BLaER1 (cell line): ENCODE data around the gene FOXR1.

Experiments used
- H3K27ac ChIP-seq: shearing (Covaris generic); formaldehyde crosslinking; 2 replicates; pipeline ENCODE4 v1.8.1; 2022
- H3K27me3 ChIP-seq: shearing (Covaris generic); formaldehyde crosslinking; 2 replicates; pipeline ENCODE4 v1.8.1; 2022
- H3K36me3 ChIP-seq: shearing (Covaris generic); formaldehyde crosslinking; 2 replicates; pipeline ENCODE4 v1.8.1; 2022
- H3K4me1 ChIP-seq: shearing (Covaris generic); formaldehyde crosslinking; 2 replicates; pipeline ENCODE4 v1.8.1; 2022
- H3K4me2 ChIP-seq: shearing (Covaris generic); formaldehyde crosslinking; 2 replicates; pipeline ENCODE4 v1.8.1; 2022
- H3K4me3 ChIP-seq: shearing (Covaris generic); formaldehyde crosslinking; 2 replicates; pipeline ENCODE4 v1.8.1; 2022
- H3K9ac ChIP-seq: shearing (Covaris generic); formaldehyde crosslinking; 2 replicates; pipeline ENCODE4 v1.8.1; 2022
- H3K9me3 ChIP-seq: shearing (Covaris generic); formaldehyde crosslinking; 2 replicates; pipeline ENCODE4 v1.8.1; 2022
- H4K20me1 ChIP-seq: shearing (Covaris generic); formaldehyde crosslinking; 2 replicates; pipeline ENCODE4 v1.8.1; 2022
- Cebpa-rat ChIP-seq: shearing (Covaris generic); IDR thresholded peaks from 2 replicates; pipeline ENCODE4 v1.8.1; 2022

The FOXR1 gene

DNA sequence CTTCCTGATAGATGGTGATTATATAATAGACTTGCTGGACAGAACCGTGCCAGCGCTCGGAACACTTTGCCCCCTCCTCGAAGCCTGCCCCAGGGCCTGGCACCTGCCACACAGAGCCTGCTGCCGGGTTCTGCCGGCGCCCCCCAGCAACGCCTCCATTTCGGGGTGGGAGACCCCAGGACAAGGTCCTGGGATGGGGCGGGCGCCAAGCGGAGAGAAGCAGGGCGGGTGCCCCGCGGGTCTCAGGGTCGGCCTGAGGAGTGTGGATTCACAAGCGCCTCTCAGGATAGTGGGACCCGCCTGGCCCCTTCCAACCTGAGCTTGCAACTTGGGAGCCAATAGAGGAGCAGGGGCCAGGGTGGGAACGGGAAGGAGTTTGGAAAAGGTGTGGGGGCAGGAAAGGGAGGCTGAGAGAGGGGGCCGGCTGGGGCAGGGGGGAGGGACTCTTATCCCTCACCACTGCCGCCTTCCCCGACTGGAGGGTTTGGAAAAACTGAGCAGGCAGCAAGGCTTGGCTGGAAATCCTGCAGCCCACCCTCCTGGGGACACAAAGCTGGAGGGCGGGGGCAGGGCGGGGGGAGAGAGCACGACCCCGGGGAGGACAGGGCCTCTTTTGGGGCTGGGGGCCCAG, 42.6 kb upstream of the FOXR1 start:
- H3K9ac ChIP-seq = peak overlapping the region; percentile 79
- H3K4me3 ChIP-seq = peak overlapping the region; percentile 84
- TF ChIP-seq Cebpa-rat = no peak
- peaks cover 59% of the 10 kb centered on the region for H3K4me1 ChIP-seq
- H4K20me1 ChIP-seq = peaks cover 13% of the 10 kb centered on the region
- no peaks in the 10 kb centered on the region for H3K36me3 ChIP-seq
- H3K27ac ChIP-seq = peak overlapping the region; percentile 79
- no peaks in the 10 kb centered on the region for H3K27me3 ChIP-seq
- peak overlapping the region; percentile 99 for H3K4me2 ChIP-seq
- H3K9me3 ChIP-seq = no peaks in the 10 kb centered on the region

DNA sequence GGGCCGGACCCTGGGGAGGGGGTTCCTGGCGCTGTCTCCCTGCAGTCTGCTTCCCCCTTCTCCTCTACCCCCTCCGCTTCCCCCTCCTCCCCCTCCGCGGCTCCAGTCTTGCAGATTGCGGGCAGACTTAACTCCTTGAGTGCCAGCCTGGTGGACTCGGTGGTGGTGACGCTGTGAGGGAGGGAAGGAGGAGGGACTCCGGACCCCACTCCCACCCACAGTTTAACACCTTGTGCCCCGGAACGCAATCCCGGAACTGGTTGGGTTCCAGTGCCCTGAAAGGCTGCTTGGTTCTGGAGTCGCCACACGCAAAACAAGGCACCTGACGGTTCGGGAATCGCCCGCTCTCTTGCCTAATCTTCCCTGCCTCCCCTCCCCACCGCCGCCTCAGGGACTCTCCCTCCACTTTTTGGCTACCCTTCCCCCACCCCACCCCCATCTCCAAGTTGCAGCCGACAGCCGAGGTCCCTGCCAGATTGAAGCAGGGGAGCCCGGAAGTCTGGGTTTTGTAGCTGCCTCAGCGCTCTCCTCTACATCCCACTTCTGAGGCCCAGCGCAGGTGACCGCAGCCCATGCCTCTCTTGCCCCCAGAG, 42.0 kb upstream of the FOXR1 start:
- H3K9ac ChIP-seq = peak overlapping the region; percentile 73
- no peaks in the 10 kb centered on the region for H3K36me3 ChIP-seq
- H3K4me2 ChIP-seq = peak overlapping the region; percentile 99
- H4K20me1 ChIP-seq = peaks cover 6% of the 10 kb centered on the region
- peaks cover 60% of the 10 kb centered on the region for H3K4me1 ChIP-seq
- H3K9me3 ChIP-seq = no peaks in the 10 kb centered on the region
- H3K27me3 ChIP-seq = no peaks in the 10 kb centered on the region
- TF ChIP-seq Cebpa-rat = no peak
- peak overlapping the region; percentile 84 for H3K4me3 ChIP-seq
- H3K27ac ChIP-seq = peak overlapping the region; percentile 82

GRCh38 chr11:118930094-118930712, 41.4 kb upstream of the FOXR1 start:
- Histone ChIP-seq H4K20me1 (peaks cover under 1% of the 10 kb centered on the region; the same call in 1 of the 2 replicates), H3K36me3 (no peaks in the 10 kb centered on the region), H3K27me3 (no peaks in the 10 kb centered on the region), H3K9ac (peak overlapping the region; percentile 73), H3K4me1 (peaks cover 66% of the 10 kb centered on the region), H3K4me3 (peak overlapping the region; percentile 84), H3K4me2 (peak overlapping the region; percentile 99), H3K27ac (peak overlapping the region; percentile 82), H3K9me3 (no peaks in the 10 kb centered on the region)
- no peak for TF ChIP-seq Cebpa-rat

GRCh38 chr11:118931571-118931970, 40.0 kb upstream of the FOXR1 start:
- Histone ChIP-seq H3K27ac (no peak overlapping the region), H3K27me3 (no peaks in the 10 kb centered on the region), H3K4me3 (no peak overlapping the region), H3K9me3 (no peaks in the 10 kb centered on the region), H3K9ac (no peak overlapping the region), H4K20me1 (no peaks in the 10 kb centered on the region), H3K4me2 (peak overlapping the region; percentile 99; the same call in 1 of the 2 replicates), H3K36me3 (no peaks in the 10 kb centered on the region), H3K4me1 (peaks cover 70% of the 10 kb centered on the region)
- TF ChIP-seq Cebpa-rat = no peak

DNA sequence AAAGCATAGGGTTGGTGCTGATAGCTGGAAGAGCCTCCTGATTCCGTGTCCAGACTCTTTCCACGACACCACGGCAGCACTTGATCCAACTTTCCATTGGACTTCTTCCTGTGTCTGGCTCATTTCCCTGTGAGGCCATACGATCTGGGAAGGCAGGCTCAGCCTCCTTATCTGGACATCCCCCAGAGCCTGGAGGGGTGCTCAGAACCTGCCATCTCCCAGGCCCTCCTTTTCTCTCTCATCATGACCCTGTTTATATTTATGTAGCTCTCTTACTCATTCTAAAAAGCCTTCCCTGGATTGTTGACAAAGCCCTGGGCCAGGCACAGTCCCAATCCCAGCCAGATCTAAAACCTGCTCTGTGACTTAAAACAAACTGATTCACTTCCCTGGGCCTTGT, 38.1 kb upstream of the FOXR1 start:
- H3K4me3 ChIP-seq = no peak overlapping the region
- no peaks in the 10 kb centered on the region for H3K36me3 ChIP-seq
- H3K9me3 ChIP-seq = no peaks in the 10 kb centered on the region
- H3K4me1 ChIP-seq = peaks cover 54% of the 10 kb centered on the region
- H4K20me1 ChIP-seq = no peaks in the 10 kb centered on the region
- no peak overlapping the region for H3K9ac ChIP-seq
- H3K4me2 ChIP-seq = no peak overlapping the region
- H3K27ac ChIP-seq = no peak overlapping the region
- TF ChIP-seq Cebpa-rat = no peak
- H3K27me3 ChIP-seq = no peaks in the 10 kb centered on the region

- no peak for TF ChIP-seq Cebpa-rat
- H3K4me3 ChIP-seq = no peak overlapping the region
- no peaks in the 10 kb centered on the region for H3K9me3 ChIP-seq
- no peak overlapping the region for H3K27ac ChIP-seq
- H3K9ac ChIP-seq = no peak overlapping the region
- peak overlapping the region; percentile 53 for H3K4me2 ChIP-seq
- H3K4me1 ChIP-seq = peaks cover 65% of the 10 kb centered on the region
- H3K27me3 ChIP-seq = no peaks in the 10 kb centered on the region
- no peaks in the 10 kb centered on the region for H3K36me3 ChIP-seq
- no peaks in the 10 kb centered on the region for H4K20me1 ChIP-seq
Observed at GRCh38 chr11:118935376-118935775, 36.2 kb upstream of the FOXR1 start.

DNA sequence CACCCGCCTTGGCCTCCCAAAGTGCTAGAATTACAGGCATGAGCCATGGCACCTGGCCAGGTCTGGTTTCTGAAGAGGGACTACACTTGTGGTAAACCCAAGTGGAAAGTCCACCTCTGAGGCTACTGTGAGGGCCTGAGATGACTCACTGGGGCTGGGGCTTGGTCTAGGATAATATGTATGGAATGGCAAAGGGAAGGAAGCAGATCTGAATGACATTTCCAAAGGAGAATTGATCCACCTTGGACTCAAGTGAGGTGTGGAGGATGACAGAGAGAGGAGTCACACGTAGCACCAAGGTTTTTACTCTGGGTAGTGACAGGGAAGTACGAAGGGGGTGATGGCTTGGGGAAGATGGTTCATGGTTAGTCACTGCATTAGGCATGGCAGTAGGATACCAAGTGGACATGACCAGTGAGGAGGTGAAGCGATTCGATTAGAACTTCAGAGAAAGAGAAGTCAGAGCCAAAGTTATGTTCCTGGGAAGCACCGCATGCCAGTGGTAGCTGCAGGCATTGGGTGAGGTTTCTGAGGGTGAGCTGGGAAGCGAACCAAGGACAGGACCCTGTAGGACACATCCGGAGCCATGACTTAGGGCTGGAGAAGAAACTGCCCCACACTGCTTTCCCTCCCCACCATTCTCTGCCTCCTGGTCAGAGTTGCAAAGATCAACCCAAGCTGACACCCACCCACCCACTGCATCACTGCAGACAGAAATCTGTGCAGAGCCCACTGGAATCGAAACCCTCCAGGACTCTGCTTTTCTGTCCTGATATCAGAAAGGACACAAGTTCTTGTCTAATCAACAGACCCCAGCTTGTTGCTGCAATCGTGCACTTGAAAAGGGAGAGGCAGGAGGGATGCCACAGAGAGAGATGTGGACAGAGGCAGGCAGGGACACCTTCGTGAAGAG, 32.8 kb upstream of the FOXR1 start:
- no peak overlapping the region for H3K9ac ChIP-seq
- H3K4me2 ChIP-seq = peak overlapping the region; percentile 75
- no peaks in the 10 kb centered on the region for H4K20me1 ChIP-seq
- H3K27ac ChIP-seq = no peak overlapping the region
- no peak overlapping the region for H3K4me3 ChIP-seq
- H3K4me1 ChIP-seq = peaks cover 46% of the 10 kb centered on the region
- no peaks in the 10 kb centered on the region for H3K9me3 ChIP-seq
- TF ChIP-seq Cebpa-rat = no peak
- H3K27me3 ChIP-seq = no peaks in the 10 kb centered on the region
- no peaks in the 10 kb centered on the region for H3K36me3 ChIP-seq

DNA sequence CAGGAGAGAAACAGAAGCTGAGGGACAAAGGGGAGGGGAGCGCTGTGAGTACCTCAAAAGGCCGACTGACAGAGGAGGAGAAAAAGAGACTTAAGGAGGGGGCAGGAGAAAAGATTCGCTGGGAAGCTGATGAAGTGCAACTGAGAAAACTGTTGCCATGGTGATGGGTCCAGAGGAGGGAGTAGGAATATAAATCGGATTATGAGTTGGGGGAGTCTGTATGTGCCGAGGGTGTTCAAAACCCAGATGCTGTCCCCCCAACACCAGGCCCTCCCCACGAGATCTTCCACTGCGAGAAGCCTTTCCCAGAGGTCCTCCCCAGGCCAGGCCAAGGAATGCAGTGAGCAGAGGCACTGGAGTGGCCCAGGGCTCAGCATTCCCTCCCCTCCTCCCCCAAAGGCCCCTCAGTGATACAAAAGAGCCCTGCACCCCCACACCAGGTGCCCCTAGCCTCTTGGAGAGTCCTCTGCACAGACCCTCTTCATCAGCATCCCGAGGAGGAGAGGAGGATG, 32.1 kb upstream of the FOXR1 start:
- peak overlapping the region; percentile 72 for H3K27ac ChIP-seq
- TF ChIP-seq Cebpa-rat = no peak

DNA sequence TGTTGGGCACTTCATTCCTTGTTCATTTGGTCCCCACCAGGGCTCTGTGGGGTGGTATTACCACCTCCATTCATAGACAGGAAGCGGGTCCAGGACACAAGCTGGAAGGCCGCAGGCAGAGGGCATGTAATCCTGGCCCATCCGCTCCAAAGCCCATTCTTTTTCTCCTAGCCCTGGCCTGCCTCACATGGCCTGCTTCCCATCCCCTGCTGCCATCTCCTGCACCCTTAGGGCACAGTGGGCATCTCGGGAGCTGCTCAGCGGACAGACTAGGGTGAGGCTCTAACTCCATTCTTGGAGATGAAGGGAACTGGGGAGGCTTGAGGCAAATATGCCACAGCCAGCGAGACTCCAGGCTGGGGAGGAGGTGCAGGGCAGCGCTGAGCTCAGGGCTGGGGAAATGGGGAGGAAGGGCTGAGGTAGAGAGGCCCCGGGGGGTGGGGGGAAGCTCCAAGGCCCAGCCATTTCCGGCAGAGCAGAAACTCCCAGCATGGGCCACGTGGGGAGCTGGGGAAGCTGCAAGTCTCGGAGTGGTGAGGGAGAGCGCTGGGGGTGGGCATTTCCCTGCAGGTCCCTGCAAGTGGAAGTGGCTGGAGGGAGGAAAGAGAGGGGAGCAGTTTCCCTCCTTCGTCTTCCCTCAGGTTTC, 31.5 kb upstream of the FOXR1 start:
- H3K4me3 ChIP-seq = no peak overlapping the region
- no peaks in the 10 kb centered on the region for H3K36me3 ChIP-seq
- H3K4me1 ChIP-seq = peaks cover 45% of the 10 kb centered on the region
- TF ChIP-seq Cebpa-rat = no peak
- H4K20me1 ChIP-seq = no peaks in the 10 kb centered on the region
- no peaks in the 10 kb centered on the region for H3K9me3 ChIP-seq
- peak overlapping the region; percentile 32; the same call in 1 of the 2 replicates for H3K9ac ChIP-seq
- no peaks in the 10 kb centered on the region for H3K27me3 ChIP-seq
- peak overlapping the region; percentile 75 for H3K4me2 ChIP-seq
- H3K27ac ChIP-seq = peak overlapping the region; percentile 72

More for the DNA sequence above, 32.1 kb upstream of the FOXR1 start:
- Histone ChIP-seq H4K20me1 (no peaks in the 10 kb centered on the region), H3K4me1 (peaks cover 45% of the 10 kb centered on the region), H3K4me3 (no peak overlapping the region), H3K9ac (peak overlapping the region; percentile 32; the same call in 1 of the 2 replicates), H3K27me3 (no peaks in the 10 kb centered on the region), H3K9me3 (no peaks in the 10 kb centered on the region), H3K36me3 (no peaks in the 10 kb centered on the region), H3K4me2 (peak overlapping the region; percentile 75)
